HG03103 (cell line): ENCODE measurements around the gene TRIM3.

Experiments
- ATAC-seq: cut with Tn5 transposase; IDR thresholded peaks from one replicate; pipeline ENCODE4 v1.9.1; 2021; ENCODE audit warnings: low read depth; ENCODE audit not compliant: unreplicated experiment

TRIM3 gene

GRCh38 chr11:6404342-6405051 is 69.2 kb downstream of the TRIM3 start:
- no peak for ATAC-seq

DNA sequence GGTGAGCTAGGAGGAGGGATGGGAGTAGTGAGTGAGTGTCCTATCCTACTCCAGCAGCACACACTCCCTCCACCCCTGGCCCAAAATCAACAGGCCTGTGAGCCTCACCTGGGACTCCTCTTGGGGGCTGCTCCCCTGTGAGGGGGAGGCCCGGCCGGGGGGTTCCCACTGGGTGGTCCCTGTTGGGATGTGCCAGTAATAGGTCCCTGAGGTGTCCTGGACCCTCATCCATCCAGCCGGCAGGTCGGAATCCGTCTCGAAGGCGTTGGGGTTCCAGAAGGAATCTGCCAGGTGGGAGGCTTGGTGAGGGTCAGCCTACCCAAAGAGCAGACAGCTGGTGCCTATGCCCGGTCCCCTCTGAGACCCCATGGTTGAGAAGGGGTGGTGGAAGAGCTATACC is 70.2 kb downstream of the TRIM3 start:
- no peak for ATAC-seq

- peak; percentile 92 for ATAC-seq
Observed at GRCh38 chr11:6402561-6402981, 71.2 kb downstream of the TRIM3 start.

DNA sequence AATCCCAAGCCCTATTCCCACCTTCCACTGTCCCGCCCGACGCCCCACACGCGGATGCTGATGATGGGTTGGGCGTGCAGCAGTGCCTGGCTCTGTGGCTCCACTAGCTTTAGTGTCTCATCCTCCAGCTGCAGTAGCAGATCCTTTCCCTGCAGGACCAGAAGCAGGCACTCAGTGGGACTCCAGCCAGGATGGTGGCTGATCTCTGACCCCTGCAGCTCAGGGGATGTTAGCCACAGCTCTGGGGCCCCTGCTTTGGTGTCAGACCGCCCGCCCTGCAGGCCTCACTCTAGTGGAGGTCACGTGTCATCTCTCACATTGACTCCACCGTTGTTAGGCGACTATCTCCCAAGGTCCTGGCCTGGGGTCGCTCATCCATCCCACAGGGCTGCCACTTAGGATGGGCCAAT is 71.7 kb downstream of the TRIM3 start:
- ATAC-seq = peak; percentile 28

GRCh38 chr11:6401464-6401863 is 72.3 kb downstream of the TRIM3 start:
- ATAC-seq = no peak

GRCh38 chr11:6400431-6401345 is 73.1 kb downstream of the TRIM3 start:
- ATAC-seq = no peak
